RWPE1 (cell line): ENCODE measurements around the gene GRID1.
A peak's percentile ranks its signal among the peaks of the same experiment; 100 is the strongest.

Experiments used
- CTCF ChIA-PET: fragments of 350-600 bp; sonication (Branson Sonifier 250); formaldehyde crosslinking; extraction: SDS; loops from one replicate; lab custom pipeline; 2021; lab: Yijun Ruan, JAX
- POLR2A ChIA-PET: fragments of 400-600 bp; formaldehyde crosslinking; extraction: SDS; loops from one replicate; lab custom pipeline; 2020; ENCODE audit warnings: antibody characterized with exemption; ENCODE audit not compliant: low non-redundant PET; lab: Yijun Ruan, JAX
- DNase-seq: peaks from one replicate; pipeline ENCODE4 v3.0.0; 2012; ENCODE audit warnings: low spot score
- H3K27ac ChIP-seq: fragments of 450-650 bp; 2 replicates; pipeline ENCODE4 v1.5.1; 2017
- TF ChIP-seq, protein P1 (sequence below): fragments of 450-650 bp; conservative IDR thresholded peaks from 2 replicates; pipeline ENCODE4 v1.5.1; 2017; ENCODE audit warnings: low read depth, mild to moderate bottlenecking

The GRID1 gene

DNA sequence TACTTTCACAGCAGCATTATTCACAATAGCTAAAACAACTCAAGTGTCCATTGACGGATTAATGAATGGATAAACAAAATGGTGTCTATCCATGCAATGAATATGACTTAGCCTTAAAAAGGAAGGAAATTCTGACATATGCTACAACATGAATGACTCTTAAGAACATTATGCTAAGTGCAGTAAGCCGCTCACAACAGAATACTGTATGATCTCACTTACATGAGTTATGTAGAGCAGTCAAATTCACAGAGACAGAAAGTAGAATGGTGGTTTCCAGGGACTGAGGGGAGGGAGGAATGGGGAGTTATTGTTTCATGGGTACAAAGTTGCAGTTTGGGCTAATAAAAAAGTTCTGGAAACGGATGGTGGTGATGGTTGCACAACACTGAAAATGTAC is 282.0 kb downstream of the GRID1 start:
- no peak for DNase-seq
- no peak overlapping the region for H3K27ac ChIP-seq
- CTCF ChIA-PET = no interaction called here
- POLR2A ChIA-PET = no interaction called here
- TF ChIP-seq, protein P1, sequence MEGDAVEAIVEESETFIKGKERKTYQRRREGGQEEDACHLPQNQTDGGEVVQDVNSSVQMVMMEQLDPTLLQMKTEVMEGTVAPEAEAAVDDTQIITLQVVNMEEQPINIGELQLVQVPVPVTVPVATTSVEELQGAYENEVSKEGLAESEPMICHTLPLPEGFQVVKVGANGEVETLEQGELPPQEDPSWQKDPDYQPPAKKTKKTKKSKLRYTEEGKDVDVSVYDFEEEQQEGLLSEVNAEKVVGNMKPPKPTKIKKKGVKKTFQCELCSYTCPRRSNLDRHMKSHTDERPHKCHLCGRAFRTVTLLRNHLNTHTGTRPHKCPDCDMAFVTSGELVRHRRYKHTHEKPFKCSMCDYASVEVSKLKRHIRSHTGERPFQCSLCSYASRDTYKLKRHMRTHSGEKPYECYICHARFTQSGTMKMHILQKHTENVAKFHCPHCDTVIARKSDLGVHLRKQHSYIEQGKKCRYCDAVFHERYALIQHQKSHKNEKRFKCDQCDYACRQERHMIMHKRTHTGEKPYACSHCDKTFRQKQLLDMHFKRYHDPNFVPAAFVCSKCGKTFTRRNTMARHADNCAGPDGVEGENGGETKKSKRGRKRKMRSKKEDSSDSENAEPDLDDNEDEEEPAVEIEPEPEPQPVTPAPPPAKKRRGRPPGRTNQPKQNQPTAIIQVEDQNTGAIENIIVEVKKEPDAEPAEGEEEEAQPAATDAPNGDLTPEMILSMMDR = no peak

DNA sequence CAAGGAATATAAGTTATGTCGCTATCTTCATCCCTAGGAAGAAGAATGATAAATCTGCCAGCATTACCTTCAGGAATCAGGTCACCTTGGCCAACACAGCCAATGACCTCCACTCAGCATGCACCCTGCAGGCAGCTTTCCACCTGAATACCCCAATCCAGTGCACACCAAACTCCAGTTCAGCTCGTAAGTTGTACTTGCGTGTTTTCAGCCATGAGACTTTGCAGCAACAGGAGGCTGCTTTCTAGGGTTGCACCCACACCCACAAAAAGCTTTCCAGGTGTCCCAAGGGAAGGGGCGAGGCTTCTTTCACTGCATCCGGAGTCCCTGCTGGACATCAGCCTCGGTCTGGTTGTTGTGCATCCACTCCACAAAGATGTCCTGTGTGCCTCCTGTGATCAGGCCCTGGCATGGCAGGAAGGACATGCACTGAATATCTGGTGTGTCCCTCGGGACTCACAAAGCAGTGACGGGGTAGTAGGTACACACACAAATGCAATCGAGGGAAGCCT is 282.9 kb downstream of the GRID1 start:
- POLR2A ChIA-PET = no interaction called here
- CTCF ChIA-PET = no interaction called here
- no peak for DNase-seq
- H3K27ac ChIP-seq = no peak overlapping the region
- TF ChIP-seq, protein P1 = no peak

DNA sequence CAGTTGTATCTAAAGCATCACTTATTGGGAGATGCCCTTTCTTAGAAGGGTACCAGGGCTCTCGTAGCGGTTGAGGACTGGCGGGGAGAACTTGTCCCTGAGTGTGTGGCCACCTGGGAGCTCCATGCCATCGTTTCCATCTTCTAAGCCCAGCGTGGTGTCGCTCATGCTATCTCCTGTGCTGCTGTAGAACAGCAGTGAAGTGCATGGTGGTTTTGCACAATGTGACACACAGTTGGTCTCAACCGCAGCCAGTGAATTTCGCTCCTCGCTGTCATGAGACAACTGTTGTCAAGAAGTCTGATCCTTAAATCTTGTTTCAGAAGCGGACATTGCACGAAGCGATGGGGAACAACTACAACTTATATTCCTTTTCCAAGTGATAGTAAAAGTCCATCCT is 283.4 kb downstream of the GRID1 start:
- POLR2A ChIA-PET = no interaction called here
- CTCF ChIA-PET = no interaction called here
- TF ChIP-seq, protein P1 = no peak
- DNase-seq = no peak
- H3K27ac ChIP-seq = no peak overlapping the region

DNA sequence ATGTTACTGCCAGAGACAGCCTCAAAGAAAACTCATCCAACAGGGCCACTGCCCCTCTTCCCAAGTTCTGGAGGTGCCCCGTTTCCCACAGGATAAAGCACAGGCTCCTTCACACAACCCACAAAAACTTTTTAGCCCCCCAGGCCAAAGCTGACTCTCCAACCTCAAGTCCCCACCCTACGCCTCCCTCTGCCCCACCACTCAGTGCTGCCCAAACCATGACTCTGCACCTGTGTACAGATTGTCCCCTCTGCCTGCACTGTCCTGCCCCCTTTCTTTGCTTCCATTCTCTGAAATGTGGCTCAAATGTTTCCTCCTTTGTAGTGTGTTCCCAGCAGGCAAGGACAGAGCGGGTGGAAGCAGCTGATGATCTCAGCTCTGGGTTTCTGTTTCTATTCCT is 284.0 kb downstream of the GRID1 start:
- no peak overlapping the region for H3K27ac ChIP-seq
- TF ChIP-seq, protein P1 = no peak
- ChIA-PET CTCF (no interaction called here), POLR2A (no interaction called here)
- no peak for DNase-seq

DNA sequence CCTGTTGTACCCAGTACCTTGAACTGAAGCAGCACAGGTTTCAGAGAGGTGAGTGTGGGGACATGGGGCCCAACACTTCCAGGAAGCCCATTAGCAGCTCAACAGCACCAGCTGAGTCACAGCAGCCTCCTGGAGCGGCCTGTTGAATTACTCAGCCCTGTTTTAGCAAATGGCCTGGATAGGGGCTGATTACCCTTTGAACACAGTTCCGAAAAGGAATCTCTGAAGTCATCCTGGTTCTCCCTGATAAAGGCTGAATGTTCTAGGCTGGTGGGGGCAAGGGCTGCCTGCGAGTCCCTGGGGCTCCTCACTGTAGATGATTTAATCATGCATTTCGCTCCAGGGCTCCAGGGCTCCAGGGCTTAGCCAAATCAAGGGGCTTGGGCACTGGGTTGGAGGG is 287.5 kb downstream of the GRID1 start:
- TF ChIP-seq, protein P1 = no peak
- ChIA-PET POLR2A (no interaction called here), CTCF (interaction anchor here (1.1 to 1.3 kb wide), 2 partner anchors 12 to 83 kb away, joined by 3 read pairs; no protein-coding TSS in a partner anchor)
- H3K27ac ChIP-seq = no peak overlapping the region
- DNase-seq = peak; percentile 34

DNA sequence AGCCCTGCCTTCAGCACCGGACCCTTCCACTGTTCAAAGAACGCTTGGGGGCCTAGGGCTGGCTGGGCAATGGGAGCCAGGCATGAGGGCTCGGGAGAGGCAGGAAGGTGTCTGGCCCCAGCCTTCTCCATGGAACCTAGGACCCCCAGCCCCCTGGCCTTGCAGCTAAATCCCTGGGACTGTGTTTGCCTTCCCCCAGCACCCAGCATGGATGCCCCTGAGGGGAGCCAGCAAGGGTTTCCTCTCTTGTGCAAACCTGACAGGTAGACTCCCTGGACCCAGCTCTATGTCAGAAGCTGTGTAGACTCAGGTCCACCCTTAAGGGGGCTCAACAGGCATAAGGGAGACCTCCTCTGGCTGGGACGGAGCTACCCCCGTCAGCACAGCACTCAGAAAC is 288.0 kb downstream of the GRID1 start:
- H3K27ac ChIP-seq = no peak overlapping the region
- DNase-seq = no peak
- ChIA-PET CTCF (interaction anchor here (0.6 to 1.3 kb wide), 3 partner anchors 12 to 83 kb away, joined by 3 to 4 read pairs (median 3); no protein-coding TSS in a partner anchor), POLR2A (no interaction called here)
- TF ChIP-seq, protein P1 = no peak
